GM12865 (cell line): Measurements from ENCODE around the gene IMP3.
A peak's percentile ranks its signal among the peaks of the same experiment; 100 is the strongest.

Experiments used
- DNase-seq: peaks from one replicate; pipeline ENCODE4 v3.0.0; 2010; ENCODE audit warnings: low read depth
- H3K4me3 ChIP-seq: 2 replicates; pipeline ENCODE4 v1.5.1; 2011; ENCODE audit warnings: mild to moderate bottlenecking, low read depth, low read length, control low read depth
- TF ChIP-seq, protein P1 (sequence below): IDR thresholded peaks from 2 replicates; pipeline ENCODE4 v1.5.1; 2011; ENCODE audit warnings: low read length, control low read depth, low read depth, inconsistent platforms; ENCODE audit not compliant: insufficient read depth; ENCODE audit errors: missing control alignments

The IMP3 gene

DNA sequence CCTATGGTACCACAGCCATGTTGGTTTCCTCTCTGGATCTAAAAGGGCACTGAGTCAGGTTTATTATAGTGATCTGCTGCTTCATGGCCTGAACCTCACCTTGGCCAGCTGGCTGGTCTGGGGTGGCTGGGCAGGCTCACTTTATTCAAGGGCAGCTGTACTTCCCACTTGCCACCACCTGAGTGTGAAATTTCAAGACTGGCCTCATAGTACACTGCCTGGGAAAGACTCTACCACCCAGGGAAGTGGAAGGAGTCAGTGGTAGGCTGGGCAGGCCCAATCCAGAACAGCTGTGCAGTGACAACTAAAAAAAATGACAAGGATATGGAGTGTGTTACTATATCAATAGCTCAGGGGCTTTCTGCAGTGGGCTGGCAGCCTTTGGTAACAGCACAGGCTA is 23.3 kb downstream of the IMP3 start:
- DNase-seq = no peak
- TF ChIP-seq, protein P1, sequence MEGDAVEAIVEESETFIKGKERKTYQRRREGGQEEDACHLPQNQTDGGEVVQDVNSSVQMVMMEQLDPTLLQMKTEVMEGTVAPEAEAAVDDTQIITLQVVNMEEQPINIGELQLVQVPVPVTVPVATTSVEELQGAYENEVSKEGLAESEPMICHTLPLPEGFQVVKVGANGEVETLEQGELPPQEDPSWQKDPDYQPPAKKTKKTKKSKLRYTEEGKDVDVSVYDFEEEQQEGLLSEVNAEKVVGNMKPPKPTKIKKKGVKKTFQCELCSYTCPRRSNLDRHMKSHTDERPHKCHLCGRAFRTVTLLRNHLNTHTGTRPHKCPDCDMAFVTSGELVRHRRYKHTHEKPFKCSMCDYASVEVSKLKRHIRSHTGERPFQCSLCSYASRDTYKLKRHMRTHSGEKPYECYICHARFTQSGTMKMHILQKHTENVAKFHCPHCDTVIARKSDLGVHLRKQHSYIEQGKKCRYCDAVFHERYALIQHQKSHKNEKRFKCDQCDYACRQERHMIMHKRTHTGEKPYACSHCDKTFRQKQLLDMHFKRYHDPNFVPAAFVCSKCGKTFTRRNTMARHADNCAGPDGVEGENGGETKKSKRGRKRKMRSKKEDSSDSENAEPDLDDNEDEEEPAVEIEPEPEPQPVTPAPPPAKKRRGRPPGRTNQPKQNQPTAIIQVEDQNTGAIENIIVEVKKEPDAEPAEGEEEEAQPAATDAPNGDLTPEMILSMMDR = no peak

DNA sequence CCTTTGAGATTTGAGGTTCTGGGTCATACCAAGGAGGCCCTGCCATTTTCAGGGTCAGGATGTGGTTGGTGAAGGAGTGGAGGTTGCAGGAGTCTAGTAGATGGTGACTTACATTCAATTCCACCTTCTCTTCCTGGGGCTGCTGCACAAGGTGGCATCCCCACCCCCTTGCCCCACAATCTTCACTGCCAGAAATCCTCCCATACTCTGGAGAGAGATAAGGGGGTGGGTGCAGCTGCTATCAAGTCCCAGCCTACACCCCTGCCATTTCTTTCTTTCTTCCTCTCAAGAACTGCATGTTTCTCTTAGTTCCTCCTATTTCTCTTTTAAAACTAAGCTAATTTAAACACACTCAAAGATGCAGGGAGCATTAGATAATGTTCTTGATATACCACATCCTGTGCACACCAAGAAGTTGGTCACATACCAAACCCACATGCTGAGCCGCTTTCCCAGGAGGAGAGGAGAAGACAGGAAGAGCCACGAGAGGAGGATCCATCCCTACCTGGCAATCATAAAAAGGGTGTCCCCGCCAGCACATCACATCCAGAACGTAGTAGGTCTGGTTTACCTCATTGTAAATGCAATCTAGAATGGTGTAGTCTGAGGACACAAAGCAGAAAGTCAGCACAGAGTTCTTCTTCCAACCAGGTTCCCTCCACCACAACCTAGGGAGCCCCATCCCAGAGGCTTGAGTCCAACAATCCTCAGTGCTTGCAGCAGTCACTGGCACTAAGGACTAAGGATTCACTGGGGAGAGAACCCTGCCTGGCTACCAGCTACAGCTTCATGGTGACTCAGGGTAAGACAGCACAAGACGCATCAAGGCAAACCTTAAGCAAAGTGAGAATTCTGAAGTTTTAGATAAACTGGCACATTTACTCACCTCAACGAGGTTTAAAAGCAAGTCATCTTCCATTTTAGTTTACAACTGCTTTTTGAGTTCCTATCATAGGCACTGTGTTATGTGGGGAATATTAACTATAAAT is 33.0 kb downstream of the IMP3 start:
- no peak overlapping the region for H3K4me3 ChIP-seq
- TF ChIP-seq, protein P1 = no peak
- DNase-seq = no peak

More for the DNA sequence above, 23.3 kb downstream of the IMP3 start:
- no peak overlapping the region for H3K4me3 ChIP-seq

DNA sequence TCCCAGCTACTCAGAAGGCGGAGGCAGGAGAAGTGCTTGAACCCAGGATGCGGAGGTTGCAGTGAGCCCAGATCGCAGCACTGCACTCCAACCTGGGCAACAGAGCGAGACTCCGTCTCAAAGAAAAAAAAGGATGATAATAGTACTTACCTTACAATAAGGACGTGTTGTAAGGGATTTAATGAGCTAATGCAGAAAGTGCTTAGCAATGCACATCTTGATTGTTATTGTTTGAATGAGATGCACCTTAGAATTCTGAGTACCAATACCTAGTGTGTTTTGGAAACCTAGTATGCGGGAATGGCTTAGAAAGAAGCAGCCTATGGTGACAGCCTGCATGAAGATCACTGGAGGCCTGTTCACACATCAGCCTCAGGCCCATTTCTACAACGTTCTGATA is 34.0 kb downstream of the IMP3 start:
- TF ChIP-seq, protein P1 = no peak
- DNase-seq = no peak
- no peak overlapping the region for H3K4me3 ChIP-seq

DNA sequence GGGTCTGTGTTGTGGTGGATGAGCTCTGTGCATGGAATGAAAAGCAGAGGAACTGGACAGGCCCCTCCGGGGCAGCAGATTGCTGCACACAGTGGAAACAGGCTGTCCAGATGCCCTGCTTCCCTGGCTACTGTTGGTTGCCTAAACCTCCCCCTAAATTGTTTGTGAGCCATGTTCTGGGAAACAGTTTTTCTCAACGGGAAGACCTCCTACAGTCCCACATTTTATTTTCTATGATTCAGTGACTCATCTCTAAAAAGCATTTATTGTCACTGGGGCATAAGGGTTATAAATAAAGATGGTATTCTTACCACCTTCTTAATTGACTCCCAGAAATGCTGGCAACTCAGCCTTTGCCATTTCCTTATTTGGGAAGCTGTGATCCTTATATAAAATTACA is 40.6 kb downstream of the IMP3 start:
- TF ChIP-seq, protein P1 = no peak
- H3K4me3 ChIP-seq = no peak overlapping the region
- no peak for DNase-seq

DNA sequence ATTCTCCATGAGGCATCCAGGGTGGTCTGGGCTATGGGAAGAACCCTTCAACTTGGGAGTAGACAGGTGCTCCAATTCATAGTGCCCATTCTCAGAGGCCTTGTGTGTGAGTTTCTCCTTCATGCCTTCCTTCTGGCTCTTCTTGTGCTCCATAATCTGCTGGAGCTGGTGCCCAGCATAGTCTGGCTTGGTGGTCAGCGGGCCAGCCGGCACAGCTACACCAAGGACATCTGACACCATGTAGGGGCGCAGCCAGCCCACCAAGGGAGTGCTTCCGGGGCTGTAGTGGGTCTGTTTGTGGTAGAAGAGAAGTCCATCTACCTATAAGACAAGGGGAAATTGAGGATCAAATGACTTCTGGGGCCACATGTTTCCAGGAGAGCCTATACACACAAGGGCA is 41.7 kb downstream of the IMP3 start:
- DNase-seq = no peak
- H3K4me3 ChIP-seq = no peak overlapping the region
- TF ChIP-seq, protein P1 = no peak

DNA sequence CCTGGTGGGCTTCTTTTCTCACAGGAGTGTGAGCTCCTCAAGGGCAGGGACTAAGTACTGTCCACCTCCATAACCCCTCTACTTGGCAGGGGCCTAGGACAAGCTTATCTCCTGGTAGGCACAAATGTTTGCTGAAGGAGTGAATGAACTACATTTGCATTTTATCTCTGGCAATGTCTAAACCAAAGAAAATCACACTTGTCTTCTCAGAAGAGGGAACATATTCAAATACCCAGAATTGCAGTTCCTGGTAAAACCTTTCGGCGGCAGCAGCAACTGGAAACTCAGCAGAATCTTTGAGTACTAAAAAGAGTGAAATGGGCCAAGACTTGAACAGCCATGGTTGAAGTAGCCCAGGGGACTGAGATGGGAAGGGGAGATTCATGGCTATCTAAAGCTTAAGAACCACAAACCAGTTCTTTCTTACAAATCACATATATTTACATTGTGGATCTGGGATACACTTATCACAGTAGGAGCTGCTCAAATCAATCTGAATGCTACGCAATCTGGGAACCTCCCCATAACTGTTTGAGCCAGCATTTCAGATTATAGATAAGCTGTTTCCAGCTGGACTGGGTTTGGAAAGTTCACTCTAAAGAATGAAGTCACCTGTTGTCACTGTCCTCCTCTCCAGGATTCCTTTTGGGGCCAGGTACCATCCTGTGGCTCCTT is 42.2 kb downstream of the IMP3 start:
- TF ChIP-seq, protein P1 = peak; percentile 25
- peak; percentile 25 for DNase-seq
- H3K4me3 ChIP-seq = no peak overlapping the region
